ENCODE data around the gene KRTAP10-6.

KRTAP10-6 gene

DNA sequence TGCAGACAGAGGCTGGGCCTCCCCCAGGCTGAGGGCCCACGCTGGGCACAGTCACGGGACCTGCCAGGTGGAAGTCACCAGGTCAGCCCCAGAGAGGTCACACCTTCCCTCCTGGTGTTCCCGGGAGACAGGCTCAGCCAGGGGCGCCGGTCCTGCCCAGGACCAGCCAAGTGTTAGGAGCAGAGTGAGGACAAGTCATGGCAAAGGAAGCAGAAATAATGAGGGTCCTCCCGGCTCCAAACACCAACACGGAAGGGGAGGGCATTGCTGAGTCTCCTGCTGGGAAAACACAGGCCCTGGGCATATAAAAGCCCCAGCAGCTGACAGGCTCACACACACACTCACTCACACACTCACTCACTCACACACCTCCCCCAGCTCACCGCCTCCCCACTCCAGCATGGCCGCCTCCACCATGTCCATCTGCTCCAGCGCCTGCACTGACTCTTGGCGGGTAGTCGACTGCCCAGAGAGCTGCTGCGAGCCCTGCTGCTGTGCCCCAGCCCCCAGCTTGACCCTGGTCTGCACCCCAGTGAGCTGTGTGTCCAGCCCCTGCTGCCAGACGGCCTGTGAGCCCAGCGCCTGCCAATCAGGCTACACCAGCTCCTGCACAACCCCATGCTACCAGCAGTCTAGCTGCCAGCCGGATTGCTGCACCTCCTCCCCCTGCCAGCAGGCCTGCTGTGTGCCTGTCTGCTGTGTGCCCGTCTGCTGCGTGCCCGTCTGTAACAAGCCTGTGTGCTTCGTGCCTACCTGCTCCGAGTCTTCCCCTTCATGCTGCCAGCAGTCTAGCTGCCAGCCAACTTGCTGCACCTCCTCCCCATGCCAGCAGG is 44.9 kb upstream of the KRTAP10-6 start, which contains the start of gene KRTAP10-10:
Gene KRTAP10-10 (plus strand): TSS at position 339 of the 833 bp plus-strand sequence. CDS start 62 bp downstream, at position 401.
- Histone ChIP-seq H3K27ac (replicated peaks) (no peak within 1 kb of the TSS), H3K27me3 (ENCODE audit: insufficient read depth, poor library complexity, severe bottlenecking) (no peaks in the 10 kb centered on the region), H3K4me3 (replicated peaks; ENCODE audit: insufficient read depth, low read length) (no peak within 1 kb of the TSS)
- TF ChIP-seq POLR2AphosphoS5 (IDR thresholded peaks at IDR 0.05; ENCODE audit: low read depth) (no peak), GABPA (IDR thresholded peaks at IDR 0.05; ENCODE audit: low read depth) (no peak), CTCF (IDR thresholded peaks at IDR 0.05; ENCODE audit: insufficient read depth, low read length) (no peak), SPI1 (IDR thresholded peaks at IDR 0.05; ENCODE audit: borderline replicate concordance, low read depth) (no peak)
- TF ChIP-seq, protein P1, sequence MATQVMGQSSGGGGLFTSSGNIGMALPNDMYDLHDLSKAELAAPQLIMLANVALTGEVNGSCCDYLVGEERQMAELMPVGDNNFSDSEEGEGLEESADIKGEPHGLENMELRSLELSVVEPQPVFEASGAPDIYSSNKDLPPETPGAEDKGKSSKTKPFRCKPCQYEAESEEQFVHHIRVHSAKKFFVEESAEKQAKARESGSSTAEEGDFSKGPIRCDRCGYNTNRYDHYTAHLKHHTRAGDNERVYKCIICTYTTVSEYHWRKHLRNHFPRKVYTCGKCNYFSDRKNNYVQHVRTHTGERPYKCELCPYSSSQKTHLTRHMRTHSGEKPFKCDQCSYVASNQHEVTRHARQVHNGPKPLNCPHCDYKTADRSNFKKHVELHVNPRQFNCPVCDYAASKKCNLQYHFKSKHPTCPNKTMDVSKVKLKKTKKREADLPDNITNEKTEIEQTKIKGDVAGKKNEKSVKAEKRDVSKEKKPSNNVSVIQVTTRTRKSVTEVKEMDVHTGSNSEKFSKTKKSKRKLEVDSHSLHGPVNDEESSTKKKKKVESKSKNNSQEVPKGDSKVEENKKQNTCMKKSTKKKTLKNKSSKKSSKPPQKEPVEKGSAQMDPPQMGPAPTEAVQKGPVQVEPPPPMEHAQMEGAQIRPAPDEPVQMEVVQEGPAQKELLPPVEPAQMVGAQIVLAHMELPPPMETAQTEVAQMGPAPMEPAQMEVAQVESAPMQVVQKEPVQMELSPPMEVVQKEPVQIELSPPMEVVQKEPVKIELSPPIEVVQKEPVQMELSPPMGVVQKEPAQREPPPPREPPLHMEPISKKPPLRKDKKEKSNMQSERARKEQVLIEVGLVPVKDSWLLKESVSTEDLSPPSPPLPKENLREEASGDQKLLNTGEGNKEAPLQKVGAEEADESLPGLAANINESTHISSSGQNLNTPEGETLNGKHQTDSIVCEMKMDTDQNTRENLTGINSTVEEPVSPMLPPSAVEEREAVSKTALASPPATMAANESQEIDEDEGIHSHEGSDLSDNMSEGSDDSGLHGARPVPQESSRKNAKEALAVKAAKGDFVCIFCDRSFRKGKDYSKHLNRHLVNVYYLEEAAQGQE (IDR thresholded peaks at IDR 0.05; ENCODE audit: insufficient replicate concordance, low read depth), result no peak
- DNase-seq (ENCODE audit: low read depth in 1 of 2, low spot score in 1 of 2), result no peak

DNA sequence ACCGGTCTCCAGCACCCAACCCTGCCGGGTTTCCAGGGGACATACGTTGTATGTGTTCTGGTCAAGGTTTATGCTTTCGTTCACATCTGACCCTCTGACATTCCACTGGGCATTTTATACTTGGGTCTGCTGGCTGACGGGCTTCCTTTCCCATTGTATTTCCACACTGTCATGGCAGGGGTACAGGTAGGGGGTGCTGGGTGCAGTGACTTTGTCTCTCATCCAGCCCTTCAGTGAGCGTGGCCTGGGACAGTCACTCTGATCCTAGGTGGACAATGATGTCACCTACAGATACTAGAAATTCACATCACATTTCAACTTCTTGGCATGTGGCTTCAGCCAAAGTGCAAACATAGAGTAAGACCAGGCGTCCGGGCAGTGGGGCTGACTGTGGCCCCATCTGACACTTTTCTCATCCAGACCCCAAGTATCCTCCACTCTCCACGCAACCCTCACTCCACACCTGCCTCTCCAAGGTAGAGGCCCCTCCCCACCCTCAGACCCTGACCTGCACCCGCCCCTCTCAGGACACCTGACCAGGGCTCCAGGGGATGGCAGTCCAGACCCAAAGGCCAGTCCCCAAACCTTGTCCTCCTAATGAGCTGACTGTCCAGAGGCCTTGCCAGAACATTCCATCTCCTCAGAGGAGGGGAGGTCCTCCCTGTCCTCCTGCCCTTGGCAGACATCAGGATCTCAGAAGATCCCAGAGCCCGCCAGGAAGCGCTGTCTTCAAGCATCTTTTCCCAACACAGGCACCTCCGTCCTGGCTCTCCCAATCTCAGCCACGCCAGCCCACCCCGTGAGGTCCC is 44.1 kb upstream of the KRTAP10-6 start:
- no peak overlapping the region for H3K27ac ChIP-seq (replicated peaks)
- no peaks in the 10 kb centered on the region for H3K27me3 ChIP-seq (ENCODE audit: insufficient read depth, poor library complexity, severe bottlenecking)
- DNase-seq (ENCODE audit: low read depth in 1 of 2, low spot score in 1 of 2), result no peak
- H3K4me3 ChIP-seq (replicated peaks; ENCODE audit: insufficient read depth, low read length), result no peak overlapping the region
- TF ChIP-seq SPI1 (IDR thresholded peaks at IDR 0.05; ENCODE audit: borderline replicate concordance, low read depth), result no peak
- TF ChIP-seq GABPA (IDR thresholded peaks at IDR 0.05; ENCODE audit: low read depth), result no peak
- no peak for TF ChIP-seq CTCF (IDR thresholded peaks at IDR 0.05; ENCODE audit: insufficient read depth, low read length)
- TF ChIP-seq, protein P1 (IDR thresholded peaks at IDR 0.05; ENCODE audit: insufficient replicate concordance, low read depth), result no peak
- no peak for TF ChIP-seq POLR2AphosphoS5 (IDR thresholded peaks at IDR 0.05; ENCODE audit: low read depth)

- no peak for DNase-seq (ENCODE audit: low read depth in 1 of 2, low spot score in 1 of 2)
- Histone ChIP-seq H3K27ac (replicated peaks) (no peak overlapping the region), H3K4me3 (replicated peaks; ENCODE audit: insufficient read depth, low read length) (no peak overlapping the region), H3K27me3 (ENCODE audit: insufficient read depth, poor library complexity, severe bottlenecking) (no peaks in the 10 kb centered on the region)
- TF ChIP-seq CTCF (IDR thresholded peaks at IDR 0.05; ENCODE audit: insufficient read depth, low read length) (no peak), GABPA (IDR thresholded peaks at IDR 0.05; ENCODE audit: low read depth) (no peak), POLR2AphosphoS5 (IDR thresholded peaks at IDR 0.05; ENCODE audit: low read depth) (no peak), SPI1 (IDR thresholded peaks at IDR 0.05; ENCODE audit: borderline replicate concordance, low read depth) (no peak)
- TF ChIP-seq, protein P1 (IDR thresholded peaks at IDR 0.05; ENCODE audit: insufficient replicate concordance, low read depth), result no peak
Observed at GRCh38 chr21:44632067-44632466, 39.8 kb upstream of the KRTAP10-6 start.

All from HL-60 (cell line).